Loucy (cell line): Measurements from ENCODE around the gene SLC19A1.

Experiments used
- H2AFZ ChIP-seq: fragments of 200-600 bp; sonication (generic); 2 replicates; pipeline ENCODE4 v1.6.0; 2016; ENCODE audit warnings: antibody characterized with exemption, mild to moderate bottlenecking, low read length, moderate library complexity
- H3F3A ChIP-seq: fragments of 200-600 bp; 2 replicates; pipeline ENCODE4 v1.6.0; 2016; ENCODE audit warnings: antibody characterized with exemption, low read depth, mild to moderate bottlenecking
- H3K27me3 ChIP-seq: fragments of 200-600 bp; sonication (generic); 2 replicates; pipeline ENCODE4 v1.6.1; 2014; ENCODE audit warnings: low read length, mild to moderate bottlenecking; ENCODE audit not compliant: insufficient read depth, poor library complexity, severe bottlenecking
- H3K36me3 ChIP-seq: fragments of 200-600 bp; sonication (generic); 2 replicates; pipeline ENCODE4 v1.6.1; 2016; ENCODE audit warnings: low read length; ENCODE audit not compliant: insufficient read depth
- H3K4me1 ChIP-seq: fragments of 200-600 bp; sonication (generic); 2 replicates; pipeline ENCODE4 v1.5.1; 2014; ENCODE audit warnings: low read length, mild to moderate bottlenecking; ENCODE audit not compliant: insufficient read depth, poor library complexity, severe bottlenecking
- H3K4me2 ChIP-seq: fragments of 200-600 bp; sonication (generic); 2 replicates; pipeline ENCODE4 v1.6.0; 2014; ENCODE audit warnings: antibody characterized with exemption, low read length, low read depth, mild to moderate bottlenecking; ENCODE audit not compliant: poor library complexity, severe bottlenecking
- H3K4me3 ChIP-seq: fragments of 200-600 bp; sonication (generic); 2 replicates; pipeline ENCODE4 v1.5.1; 2014; ENCODE audit warnings: low read length, mild to moderate bottlenecking, mixed read lengths; ENCODE audit not compliant: poor library complexity, severe bottlenecking
- H3K79me2 ChIP-seq: fragments of 200-600 bp; sonication (generic); 2 replicates; pipeline ENCODE4 v1.6.1; 2014; ENCODE audit warnings: low read length; ENCODE audit not compliant: insufficient read depth
- H3K9ac ChIP-seq: fragments of 200-600 bp; sonication (generic); 2 replicates; pipeline ENCODE4 v1.6.0; 2014; ENCODE audit warnings: mild to moderate bottlenecking, low read depth, low read length, moderate library complexity; ENCODE audit not compliant: poor library complexity, severe bottlenecking
- H3K9me2 ChIP-seq: fragments of 200-600 bp; sonication (generic); replicated peaks from 2 replicates; pipeline ENCODE4 v1.6.1; 2016; ENCODE audit warnings: low read depth, low read length, mixed read lengths
- H3K9me3 ChIP-seq: fragments of 200-600 bp; sonication (generic); 2 replicates; pipeline ENCODE4 v1.6.1; 2014; ENCODE audit warnings: mild to moderate bottlenecking, antibody characterized with exemption, low read length, low read depth; ENCODE audit not compliant: insufficient read depth
- H4K20me1 ChIP-seq: fragments of 200-600 bp; sonication (generic); 2 replicates; pipeline ENCODE4 v1.6.0; 2014; ENCODE audit warnings: antibody characterized with exemption, low read length, mild to moderate bottlenecking; ENCODE audit not compliant: insufficient read depth, poor library complexity, severe bottlenecking
- EZH2phosphoT487 ChIP-seq: fragments of 200-600 bp; IDR thresholded peaks from 2 replicates; pipeline ENCODE4 v1.6.1; 2018; ENCODE audit warnings: antibody characterized with exemption, mild to moderate bottlenecking, moderate library complexity, borderline replicate concordance
- TF ChIP-seq, protein P1 (sequence below): fragments of 200-600 bp; sonication (generic); conservative IDR thresholded peaks from 2 replicates; pipeline ENCODE4 v1.5.1; 2014; ENCODE audit warnings: mild to moderate bottlenecking, antibody characterized with exemption, low read length

The SLC19A1 gene

DNA sequence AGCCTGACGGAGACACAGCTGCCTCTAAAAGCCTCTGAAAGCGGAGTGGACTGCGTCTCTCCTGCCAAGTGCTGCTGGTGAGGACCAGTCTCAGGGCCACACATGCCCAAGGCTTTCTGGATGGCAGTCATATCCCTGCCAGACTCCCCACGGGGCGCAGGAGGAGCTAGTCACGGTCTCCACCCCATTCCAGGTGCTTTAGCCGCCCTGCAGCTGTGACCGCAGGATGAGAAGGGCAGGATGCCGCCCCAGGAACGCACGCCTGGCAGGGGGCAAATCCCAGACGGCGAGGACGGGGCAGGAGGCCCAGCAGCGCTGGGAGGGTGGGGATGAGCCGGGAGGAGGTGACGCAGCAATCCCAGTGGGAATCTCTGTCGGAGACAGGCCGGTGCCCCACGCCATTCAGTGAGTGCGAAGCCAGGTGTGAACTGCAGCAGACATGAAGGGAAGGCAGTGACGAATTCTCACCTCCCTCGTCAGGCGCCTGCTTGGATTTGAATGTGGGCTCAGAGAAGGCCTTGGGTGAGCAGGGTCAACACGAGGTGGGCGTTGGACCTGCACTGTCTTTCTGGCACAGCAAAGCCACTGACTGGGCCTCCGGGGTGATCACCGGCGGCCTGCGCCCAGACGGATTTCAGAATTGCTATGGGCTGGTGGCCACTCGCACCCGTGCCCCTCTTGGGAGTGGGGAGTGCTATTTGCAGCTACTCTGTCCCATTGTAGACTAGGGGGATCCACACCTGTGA is 38.5 kb upstream of the SLC19A1 start:
- Histone ChIP-seq H3K27me3 (no peaks in the 10 kb centered on the region), H4K20me1 (no peaks in the 10 kb centered on the region), H3K9me3 (peaks cover 7% of the 10 kb centered on the region; the same call in 1 of the 2 replicates), H3F3A (no peaks in the 10 kb centered on the region), H3K36me3 (no peaks in the 10 kb centered on the region), H3K79me2 (no peaks in the 10 kb centered on the region), H3K4me1 (no peaks in the 10 kb centered on the region), H3K9ac (no peak overlapping the region), H2AFZ (no peak overlapping the region), H3K4me3 (no peak overlapping the region), H3K4me2 (no peak overlapping the region), H3K9me2 (no peaks in the 10 kb centered on the region)
- TF ChIP-seq EZH2phosphoT487 = no peak
- TF ChIP-seq, protein P1, sequence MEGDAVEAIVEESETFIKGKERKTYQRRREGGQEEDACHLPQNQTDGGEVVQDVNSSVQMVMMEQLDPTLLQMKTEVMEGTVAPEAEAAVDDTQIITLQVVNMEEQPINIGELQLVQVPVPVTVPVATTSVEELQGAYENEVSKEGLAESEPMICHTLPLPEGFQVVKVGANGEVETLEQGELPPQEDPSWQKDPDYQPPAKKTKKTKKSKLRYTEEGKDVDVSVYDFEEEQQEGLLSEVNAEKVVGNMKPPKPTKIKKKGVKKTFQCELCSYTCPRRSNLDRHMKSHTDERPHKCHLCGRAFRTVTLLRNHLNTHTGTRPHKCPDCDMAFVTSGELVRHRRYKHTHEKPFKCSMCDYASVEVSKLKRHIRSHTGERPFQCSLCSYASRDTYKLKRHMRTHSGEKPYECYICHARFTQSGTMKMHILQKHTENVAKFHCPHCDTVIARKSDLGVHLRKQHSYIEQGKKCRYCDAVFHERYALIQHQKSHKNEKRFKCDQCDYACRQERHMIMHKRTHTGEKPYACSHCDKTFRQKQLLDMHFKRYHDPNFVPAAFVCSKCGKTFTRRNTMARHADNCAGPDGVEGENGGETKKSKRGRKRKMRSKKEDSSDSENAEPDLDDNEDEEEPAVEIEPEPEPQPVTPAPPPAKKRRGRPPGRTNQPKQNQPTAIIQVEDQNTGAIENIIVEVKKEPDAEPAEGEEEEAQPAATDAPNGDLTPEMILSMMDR = no peak

DNA sequence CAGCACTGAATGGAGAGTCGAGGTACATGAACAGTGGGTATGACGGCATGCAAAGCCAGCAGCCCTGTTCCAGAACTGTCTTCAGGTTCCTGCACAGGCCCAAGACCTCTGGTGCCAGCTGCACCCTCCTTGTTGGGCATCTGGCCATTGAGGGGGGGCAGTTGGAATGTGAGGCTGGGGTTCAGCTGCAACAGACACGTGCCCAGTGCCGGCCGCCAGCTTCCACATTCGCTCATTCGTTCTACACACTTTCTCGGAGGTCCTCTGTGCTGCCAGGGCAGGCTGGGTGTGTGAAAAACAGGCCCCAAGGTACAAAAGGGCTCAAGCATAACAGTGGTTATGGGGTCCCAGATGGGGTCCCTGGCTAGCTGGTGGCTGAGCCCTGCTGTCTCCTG is 37.9 kb upstream of the SLC19A1 start:
- no peaks in the 10 kb centered on the region for H3K27me3 ChIP-seq
- H3K36me3 ChIP-seq = no peaks in the 10 kb centered on the region
- TF ChIP-seq, protein P1 = no peak
- no peak for TF ChIP-seq EZH2phosphoT487
- no peak overlapping the region for H3K4me2 ChIP-seq
- no peaks in the 10 kb centered on the region for H3K9me2 ChIP-seq
- no peak overlapping the region for H3K9ac ChIP-seq
- H3K79me2 ChIP-seq = no peaks in the 10 kb centered on the region
- H4K20me1 ChIP-seq = no peaks in the 10 kb centered on the region
- H2AFZ ChIP-seq = no peak overlapping the region
- H3K4me3 ChIP-seq = no peak overlapping the region
- peaks cover 4% of the 10 kb centered on the region; the same call in 1 of the 2 replicates for H3K9me3 ChIP-seq
- no peaks in the 10 kb centered on the region for H3F3A ChIP-seq
- no peaks in the 10 kb centered on the region for H3K4me1 ChIP-seq

DNA sequence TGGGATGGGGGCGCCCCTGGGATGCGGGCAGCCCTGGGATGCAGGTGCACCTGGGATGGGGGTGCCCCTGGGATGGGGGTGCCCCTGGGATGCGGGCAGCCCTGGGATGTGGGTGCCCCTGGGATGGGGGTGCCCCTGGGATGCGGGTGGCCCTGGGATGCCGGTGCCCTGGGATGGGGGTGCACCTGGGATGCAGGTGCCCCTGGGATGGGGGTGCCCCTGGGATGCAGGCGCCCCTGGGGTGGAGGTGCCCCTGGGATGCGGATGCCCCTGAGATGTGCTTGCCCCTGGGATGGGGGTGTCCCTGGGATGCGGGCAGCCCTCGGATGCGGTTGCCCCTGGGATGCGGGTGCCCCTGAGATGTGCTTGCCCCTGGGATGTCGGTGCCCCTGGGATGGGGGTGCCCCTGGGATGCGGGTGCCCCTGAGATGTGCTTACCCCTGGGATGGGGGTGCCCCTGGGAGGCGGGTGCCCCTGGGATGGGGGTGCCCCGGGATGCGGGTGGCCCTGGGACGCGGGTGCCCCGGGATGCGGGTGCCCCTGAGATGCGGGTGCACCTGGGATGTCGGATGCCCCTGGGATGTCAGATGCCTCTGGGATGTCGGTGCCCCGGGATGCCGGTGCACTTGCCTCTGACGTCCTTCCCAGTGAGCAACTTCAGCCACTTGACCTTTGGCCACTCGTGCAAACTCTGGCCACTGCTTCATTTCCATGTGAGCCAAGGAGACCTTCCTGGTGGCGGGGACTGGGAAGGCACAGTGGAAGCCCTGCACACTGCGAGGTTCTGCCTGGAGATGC is 37.3 kb upstream of the SLC19A1 start:
- Histone ChIP-seq H3K4me1 (no peaks in the 10 kb centered on the region), H3K9me2 (no peaks in the 10 kb centered on the region), H3K9ac (no peak overlapping the region), H3K27me3 (no peaks in the 10 kb centered on the region), H3K4me3 (no peak overlapping the region), H3K9me3 (peaks cover 3% of the 10 kb centered on the region; the same call in 1 of the 2 replicates), H3F3A (no peaks in the 10 kb centered on the region), H4K20me1 (no peaks in the 10 kb centered on the region), H2AFZ (no peak overlapping the region), H3K36me3 (no peaks in the 10 kb centered on the region), H3K4me2 (no peak overlapping the region), H3K79me2 (no peaks in the 10 kb centered on the region)
- no peak for TF ChIP-seq EZH2phosphoT487
- TF ChIP-seq, protein P1 = no peak
